HUES6 (cell line): ENCODE data around the gene DENND4A.
"Not testable (repeated sequence)": the region's sequence is repeated elsewhere in the genome, so short reads cannot be mapped to it uniquely, and the experiment has no call there.

Source experiments
- H3K27ac ChIP-seq: 2 replicates; pipeline ENCODE4 v1.7.0; 2013; ENCODE audit warnings: low read depth, mild to moderate bottlenecking, low read length, inconsistent platforms
- H3K27me3 ChIP-seq: 2 replicates; pipeline ENCODE4 v1.6.1; 2013; ENCODE audit warnings: low read length; ENCODE audit not compliant: control insufficient read depth, insufficient read depth
- H3K36me3 ChIP-seq: 2 replicates; pipeline ENCODE4 v1.6.1; 2013; ENCODE audit warnings: low read length; ENCODE audit not compliant: control insufficient read depth, insufficient read depth
- H3K4me1 ChIP-seq: 2 replicates; pipeline ENCODE4 v1.6.1; 2013; ENCODE audit warnings: low read length; ENCODE audit not compliant: control insufficient read depth, insufficient read depth
- H3K4me3 ChIP-seq: 2 replicates; pipeline ENCODE4 v1.5.1; 2013; ENCODE audit warnings: low read depth, low read length
- H3K9ac ChIP-seq: one replicate; pipeline ENCODE4 v1.6.1; 2013; ENCODE audit warnings: mild to moderate bottlenecking, low read length
- H3K9me3 ChIP-seq: 2 replicates; pipeline ENCODE4 v1.6.1; 2013; ENCODE audit warnings: low read depth, low read length; ENCODE audit not compliant: control insufficient read depth, insufficient read depth

DENND4A gene

GRCh38 chr15:65629548-65629947, 162.5 kb downstream of the DENND4A start:
- H3K27me3 ChIP-seq, result no peaks in the 10 kb centered on the region
- 0 out of 2 replicates have a peak, but pooled peaks cover under 1% of the 10 kb centered on the region for H3K36me3 ChIP-seq
- H3K27ac ChIP-seq, result no peak overlapping the region
- no peaks in the 10 kb centered on the region for H3K9me3 ChIP-seq
- no peak overlapping the region for H3K4me3 ChIP-seq
- H3K4me1 ChIP-seq, result peaks cover 3% of the 10 kb centered on the region; the same call in 1 of the 2 replicates
- H3K9ac ChIP-seq, result no peak overlapping the region

- 0 out of 2 replicates have a peak, but pooled peaks cover 4% of the 10 kb centered on the region for H3K36me3 ChIP-seq
- H3K27ac ChIP-seq, result no peak overlapping the region
- peaks cover 3% of the 10 kb centered on the region; the same call in 1 of the 2 replicates for H3K4me1 ChIP-seq
- no peaks in the 10 kb centered on the region for H3K27me3 ChIP-seq
- no peaks in the 10 kb centered on the region for H3K9me3 ChIP-seq
- no peak overlapping the region for H3K9ac ChIP-seq
- no peak overlapping the region for H3K4me3 ChIP-seq
Measured at GRCh38 chr15:65626856-65627255, 165.2 kb downstream of the DENND4A start.

GRCh38 chr15:65623103-65623502, 169.0 kb downstream of the DENND4A start:
- H3K36me3 ChIP-seq, result 0 out of 2 replicates have a peak, but pooled peaks cover 4% of the 10 kb centered on the region
- H3K9ac ChIP-seq, result no peak overlapping the region
- no peaks in the 10 kb centered on the region for H3K27me3 ChIP-seq
- H3K4me1 ChIP-seq, result peaks cover 16% of the 10 kb centered on the region
- no peak overlapping the region for H3K27ac ChIP-seq
- H3K9me3 ChIP-seq, result no peaks in the 10 kb centered on the region
- no peak overlapping the region for H3K4me3 ChIP-seq

GRCh38 chr15:65621638-65622037, 170.5 kb downstream of the DENND4A start, which contains the start of gene SLC24A1:
Gene SLC24A1 (plus strand): TSS chr15:65621938. CDS start chr15:65624081, 2,143 bp downstream.
- Histone ChIP-seq H3K4me1 (peaks cover 16% of the 10 kb centered on the region), H3K9ac (no peak within 1 kb of the TSS), H3K9me3 (no peaks in the 10 kb centered on the region), H3K4me3 (no peak within 1 kb of the TSS), H3K36me3 (0 out of 2 replicates have a peak, but pooled peaks cover 4% of the 10 kb centered on the region), H3K27me3 (no peaks in the 10 kb centered on the region), H3K27ac (no peak within 1 kb of the TSS)

- Histone ChIP-seq H3K27ac (no peak overlapping the region), H3K36me3 (0 out of 2 replicates have a peak, but pooled peaks cover 4% of the 10 kb centered on the region), H3K4me1 (peaks cover 16% of the 10 kb centered on the region), H3K9ac (no peak overlapping the region), H3K4me3 (no peak overlapping the region), H3K27me3 (no peaks in the 10 kb centered on the region), H3K9me3 (no peaks in the 10 kb centered on the region)
Measured at GRCh38 chr15:65620833-65621232, 171.3 kb downstream of the DENND4A start.

- 0 out of 2 replicates have a peak, but pooled peaks cover 4% of the 10 kb centered on the region for H3K36me3 ChIP-seq
Measured at GRCh38 chr15:65619626-65620290, 172.3 kb downstream of the DENND4A start.

GRCh38 chr15:65618560-65619109, 173.5 kb downstream of the DENND4A start:
- no peak overlapping the region for H3K9ac ChIP-seq
- no peaks in the 10 kb centered on the region for H3K9me3 ChIP-seq
- H3K36me3 ChIP-seq, result no peaks in the 10 kb centered on the region
- H3K27ac ChIP-seq, result no peak overlapping the region
- no peak overlapping the region for H3K4me3 ChIP-seq
- H3K27me3 ChIP-seq, result no peaks in the 10 kb centered on the region
- peaks cover 16% of the 10 kb centered on the region for H3K4me1 ChIP-seq

More at GRCh38 chr15:65619626-65620290, 172.3 kb downstream of the DENND4A start:
- Histone ChIP-seq H3K4me1 (peaks cover 16% of the 10 kb centered on the region), H3K27me3 (no peaks in the 10 kb centered on the region), H3K9ac (no peak overlapping the region), H3K4me3 (no peak overlapping the region), H3K27ac (no peak overlapping the region), H3K9me3 (no peaks in the 10 kb centered on the region)

GRCh38 chr15:65615887-65616286, 176.2 kb downstream of the DENND4A start:
- H3K9me3 ChIP-seq, H3K27ac ChIP-seq, H3K27me3 ChIP-seq, H3K4me3 ChIP-seq, H3K36me3 ChIP-seq, H3K9ac ChIP-seq: not testable (repeated sequence)
- H3K4me1 ChIP-seq, result peaks cover 29% of the 10 kb centered on the region

- no peak overlapping the region for H3K4me3 ChIP-seq
Measured at GRCh38 chr15:65612949-65613744, 178.9 kb downstream of the DENND4A start.

GRCh38 chr15:65612616-65612946, 179.5 kb downstream of the DENND4A start:
- no peak overlapping the region for H3K4me3 ChIP-seq
- no peak overlapping the region for H3K27ac ChIP-seq
- no peaks in the 10 kb centered on the region for H3K36me3 ChIP-seq
- peak overlapping the region; percentile 76 for H3K9ac ChIP-seq
- H3K27me3 ChIP-seq, result no peaks in the 10 kb centered on the region
- no peaks in the 10 kb centered on the region for H3K9me3 ChIP-seq
- H3K4me1 ChIP-seq, result peaks cover 13% of the 10 kb centered on the region

More at GRCh38 chr15:65612949-65613744, 178.9 kb downstream of the DENND4A start:
- H3K4me1 ChIP-seq, result peaks cover 14% of the 10 kb centered on the region
- H3K9me3 ChIP-seq, result no peaks in the 10 kb centered on the region
- no peak overlapping the region for H3K9ac ChIP-seq
- H3K27me3 ChIP-seq, result no peaks in the 10 kb centered on the region
- no peaks in the 10 kb centered on the region for H3K36me3 ChIP-seq
- no peak overlapping the region for H3K27ac ChIP-seq
